Lower leg skin (tissue), 4 donors: ENCODE results near the gene QPCTL. TPM values are rescaled to one million over a fixed set of nuclear protein-coding genes. Genes with fewer than 3 reads are reported as not detected.

Experiments
- DNase-seq, 2 donors: peaks; one replicate each; pipeline ENCODE4 v3.0.0-alpha.2; 2019; ENCODE audit warnings: low spot score in 2 of 2
- H3K4me3 ChIP-seq: fragments of 200-600 bp; sonication (generic); 2 replicates; pipeline ENCODE4 v1.5.1; 2017; ENCODE audit warnings: mild to moderate bottlenecking, low read depth; ENCODE audit not compliant: poor library complexity, severe bottlenecking
- POLR2A ChIP-seq, 2 donors: fragments of 450-650 bp; IDR thresholded peaks; one replicate each; pipeline ENCODE4 v1.6.1; 2016 to 2017; ENCODE audit warnings: antibody characterized with exemption in 2 of 2, mild to moderate bottlenecking in 1 of 2, moderate library complexity in 1 of 2
- WGBS, 2 donors: methylation state at CpG; one replicate each; pipeline ENCODE4 v1.1.5; 2018; 5-methylcytosine and 5-hydroxymethylcytosine counted together
- intact Hi-C: fragments of 100-400 bp; cut with DNase I; formaldehyde crosslinking; loops from one replicate; pipeline ENCODE4 v1.15.0; 2023; ENCODE audit warnings: low total_unique reads
- total RNA-seq, 4 donors: library from RNA; depleted of rRNA; stranded (reverse); fragments of >200 nt; gene quantifications; one replicate each; pipeline ENCODE4 v1.1.0, GENCODE V29; 2016
- TF ChIP-seq, protein P1 (sequence below), 3 donors: fragments of 450-650 bp; IDR thresholded peaks; one replicate each; pipeline ENCODE4 v1.5.1; 2016; ENCODE audit warnings: antibody characterized with exemption in 3 of 3, mild to moderate bottlenecking in 3 of 3, moderate library complexity in 2 of 3

Gene QPCTL
- total RNA-seq, 4 donors from 2014 or later: 3.4 to 8.7 (median 6.8) TPM

DNA sequence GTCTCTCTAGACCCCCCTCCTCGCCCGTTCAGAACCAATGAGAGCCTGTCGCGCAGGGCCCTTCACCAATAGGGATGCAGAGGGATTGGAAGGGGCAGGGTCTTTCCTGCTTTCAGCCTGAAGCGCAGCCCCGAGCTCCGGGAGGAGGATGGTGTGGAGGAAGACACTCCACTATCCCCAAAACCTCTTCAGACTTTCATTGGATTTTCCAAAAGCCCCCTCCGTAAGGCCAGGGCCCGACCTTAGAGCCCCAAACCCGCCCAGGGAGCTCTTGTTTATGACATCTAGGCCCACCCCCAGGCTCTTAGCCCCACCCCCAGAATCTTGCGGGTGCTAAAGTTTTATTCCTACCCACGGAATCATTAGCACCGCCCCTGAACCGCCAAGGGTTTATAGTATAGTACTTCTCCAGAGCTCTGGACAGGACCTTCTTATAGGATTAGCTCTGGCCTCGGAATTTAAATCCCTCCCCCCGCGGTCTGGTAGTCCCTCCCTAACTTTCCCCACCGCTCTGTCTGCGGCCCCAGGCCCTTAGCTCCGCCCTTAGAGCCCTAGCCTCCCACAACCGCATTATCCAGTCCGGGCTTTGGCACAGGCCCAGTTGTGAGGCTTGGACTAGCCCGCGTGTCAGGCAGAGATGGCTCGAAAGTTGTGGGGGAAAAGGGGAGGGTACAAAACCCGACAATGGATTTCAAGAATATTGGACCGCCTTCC lies 46.7 kb upstream of the QPCTL start:
- TF ChIP-seq, protein P1, sequence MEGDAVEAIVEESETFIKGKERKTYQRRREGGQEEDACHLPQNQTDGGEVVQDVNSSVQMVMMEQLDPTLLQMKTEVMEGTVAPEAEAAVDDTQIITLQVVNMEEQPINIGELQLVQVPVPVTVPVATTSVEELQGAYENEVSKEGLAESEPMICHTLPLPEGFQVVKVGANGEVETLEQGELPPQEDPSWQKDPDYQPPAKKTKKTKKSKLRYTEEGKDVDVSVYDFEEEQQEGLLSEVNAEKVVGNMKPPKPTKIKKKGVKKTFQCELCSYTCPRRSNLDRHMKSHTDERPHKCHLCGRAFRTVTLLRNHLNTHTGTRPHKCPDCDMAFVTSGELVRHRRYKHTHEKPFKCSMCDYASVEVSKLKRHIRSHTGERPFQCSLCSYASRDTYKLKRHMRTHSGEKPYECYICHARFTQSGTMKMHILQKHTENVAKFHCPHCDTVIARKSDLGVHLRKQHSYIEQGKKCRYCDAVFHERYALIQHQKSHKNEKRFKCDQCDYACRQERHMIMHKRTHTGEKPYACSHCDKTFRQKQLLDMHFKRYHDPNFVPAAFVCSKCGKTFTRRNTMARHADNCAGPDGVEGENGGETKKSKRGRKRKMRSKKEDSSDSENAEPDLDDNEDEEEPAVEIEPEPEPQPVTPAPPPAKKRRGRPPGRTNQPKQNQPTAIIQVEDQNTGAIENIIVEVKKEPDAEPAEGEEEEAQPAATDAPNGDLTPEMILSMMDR (IDR thresholded peaks at IDR 0.05): no peak
- no peak for TF ChIP-seq POLR2A (IDR thresholded peaks at IDR 0.05)
- intact Hi-C loops: loop anchor here (10.0 kb wide), 1 partner anchor 121 kb away; no protein-coding TSS in a partner anchor
- 1 to 2% methylated on average over 27 of the region's 27 CpGs for WGBS, 2 donors
- peak; percentile 53 to 93 for DNase-seq
- peak overlapping the region; percentile 1 for H3K4me3 ChIP-seq

DNA sequence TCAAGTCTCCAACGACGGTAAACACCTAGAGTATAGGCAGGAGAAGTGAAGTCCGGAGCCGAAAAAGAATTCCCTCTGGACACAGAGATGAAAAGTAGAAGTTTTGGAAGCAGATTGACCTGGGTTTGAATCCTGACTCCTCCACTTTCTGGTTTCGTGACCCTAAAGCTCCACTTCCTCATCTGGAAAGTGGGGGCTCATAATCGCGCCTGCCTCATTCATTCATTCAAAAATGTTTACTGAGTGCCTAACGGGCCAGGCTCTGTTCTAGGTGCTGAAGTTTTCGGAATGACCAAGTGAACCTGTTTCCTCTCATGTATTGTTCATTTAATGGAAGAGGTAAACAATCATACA lies 46.1 kb upstream of the QPCTL start:
- intact Hi-C loops: loop anchor here (10.0 kb wide), 1 partner anchor 122 kb away; no protein-coding TSS in a partner anchor

DNA sequence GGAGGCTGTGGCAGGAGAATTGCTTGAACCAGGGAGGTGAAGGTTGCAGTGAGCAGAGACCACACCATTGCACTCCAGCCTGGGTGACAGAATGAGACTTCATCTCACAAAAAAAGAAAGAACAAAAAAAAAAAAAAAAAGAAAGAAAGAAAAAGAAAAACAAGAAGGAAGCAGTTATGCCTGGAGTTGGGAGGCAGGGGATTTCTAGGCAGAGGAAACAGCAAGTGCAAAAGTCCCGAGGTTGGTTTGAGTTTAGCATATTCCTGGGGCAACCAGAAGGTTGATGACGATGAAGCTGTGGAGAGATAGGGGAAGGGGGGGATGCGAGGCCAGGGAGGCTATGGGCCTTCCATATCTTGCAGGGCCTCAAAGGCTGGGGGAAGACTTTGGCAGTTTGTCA lies 41.7 kb upstream of the QPCTL start:
- WGBS, 2 donors: 72 to 84% methylated on average over 3 of the region's 3 CpGs
- no peak overlapping the region for H3K4me3 ChIP-seq
- no peak for DNase-seq
- intact Hi-C loops: no loop called here
- no peak for TF ChIP-seq POLR2A (IDR thresholded peaks at IDR 0.05)
- TF ChIP-seq, protein P1 (IDR thresholded peaks at IDR 0.05): no peak

More for the DNA sequence above, 46.1 kb upstream of the QPCTL start:
- TF ChIP-seq, protein P1 (IDR thresholded peaks at IDR 0.05): no peak
- no peak for TF ChIP-seq POLR2A (IDR thresholded peaks at IDR 0.05)
- DNase-seq: no peak
- H3K4me3 ChIP-seq: no peak overlapping the region
- WGBS, 2 donors: 15 to 22% methylated on average over 9 of the region's 9 CpGs

DNA sequence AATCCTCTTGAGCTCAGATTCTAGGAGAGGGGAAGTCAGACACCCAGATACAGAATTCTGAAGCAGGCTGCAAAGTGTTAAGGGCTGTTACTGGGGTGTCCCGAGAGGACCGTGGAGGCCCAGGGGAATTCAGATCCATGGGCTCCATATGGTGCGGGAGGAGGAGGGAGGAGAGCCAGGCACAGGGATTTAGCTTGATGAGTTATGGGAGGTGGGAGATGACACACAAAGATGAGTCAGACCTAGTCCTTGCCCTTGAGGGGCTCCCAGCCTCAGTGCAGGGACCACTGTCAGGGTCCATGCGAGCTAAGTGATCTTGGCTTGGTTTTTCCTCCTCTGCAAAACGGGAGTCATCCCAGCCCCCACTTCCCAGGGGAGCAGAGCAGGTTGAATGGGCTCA lies 38.8 kb upstream of the QPCTL start:
- TF ChIP-seq, protein P1 (IDR thresholded peaks at IDR 0.05): no peak
- no peak for TF ChIP-seq POLR2A (IDR thresholded peaks at IDR 0.05)
- no peak overlapping the region for H3K4me3 ChIP-seq
- WGBS, 2 donors: 44 to 50% methylated on average over 5 of the region's 5 CpGs
- intact Hi-C loops: no loop called here
- no peak for DNase-seq

DNA sequence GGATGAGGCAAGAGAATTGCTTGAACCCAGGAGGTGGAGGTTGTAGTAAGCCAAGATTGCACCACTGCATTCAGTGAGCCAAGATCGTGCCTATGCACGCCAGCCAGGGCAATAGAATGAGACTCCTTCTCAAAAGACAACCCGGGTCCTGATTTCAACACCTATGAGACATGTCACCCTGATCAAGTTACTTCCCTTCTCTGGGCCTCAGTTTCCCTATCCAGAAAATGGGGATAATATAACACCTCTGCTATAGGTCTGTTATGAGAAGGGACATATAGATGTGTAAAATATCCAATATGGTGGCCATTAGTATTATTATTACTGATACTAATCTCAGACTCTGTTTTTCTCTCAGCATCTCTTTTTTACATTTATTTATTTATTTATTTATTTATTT lies 37.4 kb upstream of the QPCTL start:
- TF ChIP-seq, protein P1 (IDR thresholded peaks at IDR 0.05): no peak
- no peak for TF ChIP-seq POLR2A (IDR thresholded peaks at IDR 0.05)
- WGBS, 2 donors: 57 to 78% methylated on average over 3 of the region's 3 CpGs
- DNase-seq: no peak
- intact Hi-C loops: no loop called here
- no peak overlapping the region for H3K4me3 ChIP-seq
